IMR-90 (cell line): Measurements from ENCODE around the gene SLC9C2.

ENCODE experiments used
- BHLHE40 ChIP-seq: fragments of 150-350 bp; IDR thresholded peaks from 2 replicates; pipeline ENCODE4 v1.6.1; 2016; ENCODE audit warnings: mild to moderate bottlenecking, low read depth, low read length
- CEBPB ChIP-seq: IDR thresholded peaks from 2 replicates; pipeline ENCODE4 v1.6.1; 2012; ENCODE audit warnings: low read depth, low read length, improper control_type of control experiment
- CHD1 ChIP-seq: IDR thresholded peaks from 2 replicates; pipeline ENCODE4 v1.6.1; 2012; ENCODE audit warnings: low read depth, low read length, improper control_type of control experiment
- MAFK ChIP-seq: IDR thresholded peaks from 2 replicates; pipeline ENCODE4 v1.6.1; 2012; ENCODE audit warnings: low read depth, low read length, improper control_type of control experiment
- NFE2L2 ChIP-seq: fragments of 150-350 bp; IDR thresholded peaks from 2 replicates; pipeline ENCODE4 v1.6.1; 2016; ENCODE audit warnings: low read depth, mild to moderate bottlenecking, low read length
- POLR2A ChIP-seq: IDR thresholded peaks from 2 replicates; pipeline ENCODE4 v1.6.1; 2012; ENCODE audit warnings: mild to moderate bottlenecking, low read depth, low read length
- RAD21 ChIP-seq: IDR thresholded peaks from 2 replicates; pipeline ENCODE4 v1.6.1; 2012; ENCODE audit warnings: low read length, improper control_type of control experiment
- RCOR1 ChIP-seq: IDR thresholded peaks from 2 replicates; pipeline ENCODE4 v1.6.1; 2012; ENCODE audit warnings: mild to moderate bottlenecking, low read length, improper control_type of control experiment; ENCODE audit not compliant: insufficient replicate concordance
- RFX5 ChIP-seq: IDR thresholded peaks from 2 replicates; pipeline ENCODE4 v1.8.0; 2012; ENCODE audit warnings: low read depth, mild to moderate bottlenecking, low read length, moderate library complexity
- SMC3 ChIP-seq: fragments of 150-350 bp; IDR thresholded peaks from 2 replicates; pipeline ENCODE4 v1.6.1; 2016; ENCODE audit warnings: low read depth, mild to moderate bottlenecking, antibody characterized with exemption, low read length, moderate library complexity
- TF ChIP-seq, protein P1 (sequence below): conservative IDR thresholded peaks from 2 replicates; pipeline ENCODE4 v1.5.1; 2012; ENCODE audit warnings: mild to moderate bottlenecking, low read depth, low read length, improper control_type of control experiment
- TF ChIP-seq, protein P2 (sequence below): fragments of 150-350 bp; IDR thresholded peaks from 2 replicates; pipeline ENCODE4 v1.6.1; 2017; ENCODE audit warnings: mild to moderate bottlenecking, antibody characterized with exemption, low read length, low read depth

DNA sequence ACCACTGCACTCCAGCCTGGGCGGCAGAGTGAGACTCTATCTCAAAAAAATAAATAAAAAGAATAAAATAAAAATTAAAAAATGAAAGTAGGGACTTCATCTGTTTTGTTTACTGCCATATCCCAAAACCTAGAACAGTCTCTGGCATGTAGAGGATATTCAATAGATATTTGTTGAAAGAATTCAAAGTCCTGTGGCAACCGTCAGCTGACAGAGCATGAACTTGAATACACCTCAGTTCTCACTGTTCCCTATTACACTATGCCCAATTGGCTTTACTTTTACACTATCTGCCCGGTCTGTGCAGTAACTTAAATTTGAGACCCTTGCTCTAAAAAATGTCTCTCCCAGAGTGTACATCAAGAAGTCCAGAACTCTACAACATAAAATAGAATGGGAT, 79.5 kb downstream of the SLC9C2 start:
- TF ChIP-seq POLR2A (no peak), RCOR1 (no peak), RAD21 (no peak), SMC3 (no peak), NFE2L2 (no peak), BHLHE40 (no peak), MAFK (no peak), CEBPB (no peak), CHD1 (no peak), RFX5 (no peak)
- TF ChIP-seq, protein P1, sequence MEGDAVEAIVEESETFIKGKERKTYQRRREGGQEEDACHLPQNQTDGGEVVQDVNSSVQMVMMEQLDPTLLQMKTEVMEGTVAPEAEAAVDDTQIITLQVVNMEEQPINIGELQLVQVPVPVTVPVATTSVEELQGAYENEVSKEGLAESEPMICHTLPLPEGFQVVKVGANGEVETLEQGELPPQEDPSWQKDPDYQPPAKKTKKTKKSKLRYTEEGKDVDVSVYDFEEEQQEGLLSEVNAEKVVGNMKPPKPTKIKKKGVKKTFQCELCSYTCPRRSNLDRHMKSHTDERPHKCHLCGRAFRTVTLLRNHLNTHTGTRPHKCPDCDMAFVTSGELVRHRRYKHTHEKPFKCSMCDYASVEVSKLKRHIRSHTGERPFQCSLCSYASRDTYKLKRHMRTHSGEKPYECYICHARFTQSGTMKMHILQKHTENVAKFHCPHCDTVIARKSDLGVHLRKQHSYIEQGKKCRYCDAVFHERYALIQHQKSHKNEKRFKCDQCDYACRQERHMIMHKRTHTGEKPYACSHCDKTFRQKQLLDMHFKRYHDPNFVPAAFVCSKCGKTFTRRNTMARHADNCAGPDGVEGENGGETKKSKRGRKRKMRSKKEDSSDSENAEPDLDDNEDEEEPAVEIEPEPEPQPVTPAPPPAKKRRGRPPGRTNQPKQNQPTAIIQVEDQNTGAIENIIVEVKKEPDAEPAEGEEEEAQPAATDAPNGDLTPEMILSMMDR, result no peak
- TF ChIP-seq, protein P2, sequence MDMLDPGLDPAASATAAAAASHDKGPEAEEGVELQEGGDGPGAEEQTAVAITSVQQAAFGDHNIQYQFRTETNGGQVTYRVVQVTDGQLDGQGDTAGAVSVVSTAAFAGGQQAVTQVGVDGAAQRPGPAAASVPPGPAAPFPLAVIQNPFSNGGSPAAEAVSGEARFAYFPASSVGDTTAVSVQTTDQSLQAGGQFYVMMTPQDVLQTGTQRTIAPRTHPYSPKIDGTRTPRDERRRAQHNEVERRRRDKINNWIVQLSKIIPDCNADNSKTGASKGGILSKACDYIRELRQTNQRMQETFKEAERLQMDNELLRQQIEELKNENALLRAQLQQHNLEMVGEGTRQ, result no peak
